Occipital lobe (tissue), 2 donors: ENCODE results near the gene ENGASE. TPM values are rescaled to one million over a fixed set of nuclear protein-coding genes. Genes with fewer than 3 reads are reported as not detected.

Source experiments
- DNase-seq: peaks from one replicate; lab custom pipeline; 2025; lab: John Stamatoyannopoulos, UW
- total RNA-seq: library from RNA; depleted of rRNA; stranded (reverse); fragments of >200 nt; gene quantifications from one replicate; pipeline ENCODE4 v1.2.3, GENCODE V29; 2014

ENGASE gene
- total RNA-seq, 1 donor from 2014 or later, result 5.8 TPM

DNA sequence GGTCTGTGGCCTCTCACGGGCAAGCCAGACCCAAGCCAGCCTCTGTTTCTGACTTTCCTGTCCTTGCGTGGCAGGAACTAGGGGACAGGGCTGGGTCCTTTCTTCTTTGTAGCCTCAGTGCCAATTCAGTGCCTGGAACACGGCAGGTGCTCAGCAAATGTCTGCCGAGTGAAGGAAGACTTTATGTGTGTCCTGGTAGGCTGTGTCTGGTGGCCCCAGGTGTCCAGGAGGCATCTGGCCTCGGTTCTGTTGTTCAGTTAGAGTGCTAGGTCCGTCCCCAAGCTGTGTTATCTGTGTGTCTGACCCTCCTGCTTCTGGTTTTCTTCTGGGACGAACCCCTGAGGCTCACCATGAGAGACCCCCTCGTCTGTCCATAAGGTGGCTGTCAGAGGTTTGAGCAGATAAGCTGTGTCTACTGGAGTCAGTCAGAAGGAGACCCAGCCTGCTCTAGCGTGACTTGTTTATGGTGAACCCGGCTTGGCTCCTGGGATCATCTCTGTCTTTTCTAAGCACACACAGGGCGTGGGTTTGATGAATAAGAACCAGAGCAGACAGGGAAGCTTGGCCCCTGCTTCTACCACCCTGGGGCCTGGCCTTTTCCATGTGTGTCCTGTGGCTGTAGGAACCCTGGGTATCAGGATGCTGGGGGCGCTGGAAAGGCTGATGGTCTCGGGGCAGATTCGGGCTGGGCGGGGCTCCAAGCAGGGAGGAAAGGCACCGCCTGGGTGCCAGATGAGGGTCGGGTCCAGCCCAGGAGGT is 39.3 kb downstream of the ENGASE start:
- no peak for DNase-seq

DNA sequence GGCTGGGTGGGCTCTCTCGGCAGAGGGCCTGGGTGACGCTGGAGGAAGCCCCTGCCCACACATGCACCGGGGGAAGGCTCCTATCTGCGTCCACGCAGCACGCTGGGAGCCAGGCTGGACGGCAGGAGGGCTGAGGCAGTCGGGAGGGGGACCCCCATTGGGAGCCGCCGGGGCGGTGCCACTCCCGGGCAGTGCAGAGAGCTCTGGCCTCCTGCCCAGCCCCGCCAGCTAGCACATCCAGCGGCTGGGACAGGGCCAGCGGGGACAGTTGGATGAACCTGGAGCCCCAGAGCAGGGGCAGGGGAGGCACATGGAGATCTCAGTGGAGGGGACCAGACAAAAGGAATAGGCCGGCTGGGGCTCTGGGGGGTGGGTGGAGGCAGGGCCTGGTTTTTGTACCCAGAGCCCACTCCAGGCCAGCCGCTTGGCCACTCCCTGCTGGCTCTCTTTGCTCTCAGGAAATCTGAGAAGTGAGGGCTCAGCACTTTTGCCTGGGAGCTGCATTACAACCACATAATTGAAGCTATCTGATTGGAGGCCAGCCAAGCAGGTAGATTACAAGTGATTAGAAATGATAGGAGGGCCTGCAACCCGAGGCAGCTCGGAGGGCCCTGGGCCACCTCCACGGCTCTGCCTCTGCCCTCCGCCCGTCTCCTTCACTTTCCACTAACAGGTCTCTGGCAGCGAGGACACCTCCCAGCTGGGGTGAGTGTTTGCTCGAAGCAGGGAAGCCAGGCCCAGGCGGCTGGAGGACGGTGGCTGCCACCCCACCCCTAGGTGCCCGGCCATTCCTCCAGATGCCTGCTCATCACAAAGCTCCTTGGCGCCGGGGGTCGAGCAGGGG is 40.1 kb downstream of the ENGASE start:
- DNase-seq, result no peak

DNA sequence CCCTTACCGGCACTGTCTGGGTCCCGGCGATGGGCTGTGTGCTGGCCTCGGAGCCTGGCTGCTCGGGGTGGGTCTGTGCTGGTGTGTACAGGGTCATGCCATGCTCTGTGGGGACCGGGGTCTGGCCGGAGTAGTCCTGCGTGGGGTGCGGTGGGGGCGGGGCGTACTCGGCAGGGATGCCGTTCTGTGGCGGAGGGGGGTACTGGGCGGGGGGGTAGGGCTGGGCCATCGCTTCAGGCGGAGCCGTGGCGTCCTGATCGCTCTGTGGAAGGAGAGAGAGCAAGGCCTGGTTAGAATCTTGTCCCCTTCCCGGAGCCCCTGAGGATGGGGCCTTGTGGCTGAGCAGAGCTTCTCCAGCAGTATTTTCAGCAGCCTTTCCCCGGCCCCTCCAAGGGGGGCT is 40.9 kb downstream of the ENGASE start:
- no peak for DNase-seq

DNA sequence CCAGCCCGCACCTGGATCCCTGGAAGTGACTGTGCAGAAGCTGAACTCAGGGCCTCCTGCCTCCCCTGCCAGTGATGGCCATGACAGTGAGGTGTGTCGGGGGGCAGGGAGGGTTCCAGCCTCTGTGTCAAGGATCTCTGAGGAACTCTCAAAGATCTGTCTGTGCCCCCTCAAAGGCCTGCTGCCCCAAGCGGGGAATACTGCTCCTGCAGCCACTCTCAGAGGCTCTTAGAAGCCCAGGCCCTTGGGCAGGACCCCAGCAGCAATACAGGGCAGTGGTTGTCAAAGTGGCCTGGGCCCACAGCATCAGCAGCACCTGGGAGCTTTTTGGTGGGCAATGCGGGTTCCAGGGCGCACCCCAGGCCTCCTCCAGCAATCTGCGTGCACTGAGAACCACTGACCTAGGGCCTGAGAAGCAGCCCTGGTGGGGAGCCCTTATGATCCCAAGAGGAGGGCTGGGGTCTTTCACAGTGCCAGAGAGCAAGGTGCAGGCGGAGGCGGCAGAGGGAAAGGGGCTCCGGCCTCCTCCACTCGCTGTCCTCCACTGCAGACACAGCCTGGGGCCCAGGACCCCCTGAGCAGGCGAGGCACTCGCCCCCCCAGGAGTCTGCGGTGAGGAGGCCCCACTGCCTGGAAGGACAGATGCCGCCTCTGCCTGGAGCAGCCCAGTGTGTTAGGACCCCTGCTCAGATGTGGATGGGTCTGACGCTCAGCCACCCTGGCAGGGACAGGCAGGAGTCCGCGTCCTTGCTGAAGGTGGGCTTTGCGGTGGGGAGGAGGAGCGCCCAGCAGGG is 42.1 kb downstream of the ENGASE start:
- DNase-seq, result no peak

DNA sequence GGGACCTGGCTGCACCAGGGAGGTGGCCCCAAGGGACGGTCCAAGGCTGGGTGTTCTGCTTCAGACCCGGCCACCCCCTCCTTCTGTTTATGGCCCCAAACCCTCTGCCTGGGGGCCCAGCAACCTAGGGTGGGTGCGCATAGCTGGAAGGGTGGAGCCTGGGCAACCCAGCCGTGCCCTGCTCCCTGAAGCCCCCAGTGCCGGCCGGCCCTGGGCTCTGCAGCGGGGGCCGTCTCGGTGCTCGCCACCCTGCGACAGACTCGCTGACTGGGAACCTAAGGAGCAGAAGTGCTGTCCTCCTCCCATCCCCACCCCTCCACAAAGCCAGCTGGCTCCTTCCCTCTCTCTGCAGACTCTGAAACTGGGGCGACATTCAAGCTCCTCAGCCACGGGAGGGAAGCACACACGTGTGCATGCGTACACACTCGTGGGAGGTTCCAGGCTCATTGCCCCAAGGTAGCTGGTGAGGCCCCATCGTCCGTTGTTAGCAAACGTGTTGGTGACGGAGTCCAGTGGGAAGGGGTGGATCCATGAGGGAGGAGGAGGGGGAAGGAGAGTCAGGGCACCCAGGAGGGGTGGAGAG is 43.4 kb downstream of the ENGASE start:
- peak; percentile 21 for DNase-seq

DNA sequence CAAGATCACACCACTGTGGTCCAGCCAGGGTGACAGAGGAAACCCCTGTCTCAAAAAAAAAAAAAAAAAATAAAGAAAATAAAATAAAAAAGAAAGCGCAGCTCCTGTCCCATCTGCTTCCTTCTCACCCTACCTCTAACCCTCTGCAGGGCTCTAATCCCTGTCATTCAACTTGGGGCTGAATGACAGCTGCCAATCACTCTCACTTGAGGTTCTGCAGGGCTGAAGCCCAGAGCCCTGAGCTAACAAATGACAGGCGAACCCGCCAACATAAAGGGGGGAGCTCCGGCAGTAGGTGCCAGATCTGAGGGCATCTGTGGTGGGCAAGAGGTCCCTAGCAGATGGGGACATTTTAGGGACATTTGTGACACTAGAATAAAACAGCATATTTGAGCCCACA is 44.3 kb downstream of the ENGASE start:
- DNase-seq, result no peak

DNA sequence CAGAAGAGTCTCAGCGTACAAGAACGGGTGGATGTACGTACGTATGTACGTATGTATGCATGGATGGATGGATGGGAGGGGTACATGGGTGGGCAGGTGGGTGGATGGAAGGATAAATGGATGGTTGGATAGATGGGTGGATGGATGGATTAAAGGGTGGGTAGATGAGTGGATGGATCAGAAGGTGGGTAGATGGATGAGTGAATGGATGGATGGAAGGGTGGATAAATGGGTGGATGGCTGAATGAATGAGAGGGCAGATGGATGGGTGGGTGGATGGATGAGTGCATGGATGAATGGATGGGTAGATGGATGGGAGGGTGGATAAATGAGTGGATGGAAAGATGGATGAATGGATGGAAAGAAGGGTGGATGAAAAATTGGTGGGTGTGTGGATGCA is 45.6 kb downstream of the ENGASE start:
- DNase-seq, result no peak

DNA sequence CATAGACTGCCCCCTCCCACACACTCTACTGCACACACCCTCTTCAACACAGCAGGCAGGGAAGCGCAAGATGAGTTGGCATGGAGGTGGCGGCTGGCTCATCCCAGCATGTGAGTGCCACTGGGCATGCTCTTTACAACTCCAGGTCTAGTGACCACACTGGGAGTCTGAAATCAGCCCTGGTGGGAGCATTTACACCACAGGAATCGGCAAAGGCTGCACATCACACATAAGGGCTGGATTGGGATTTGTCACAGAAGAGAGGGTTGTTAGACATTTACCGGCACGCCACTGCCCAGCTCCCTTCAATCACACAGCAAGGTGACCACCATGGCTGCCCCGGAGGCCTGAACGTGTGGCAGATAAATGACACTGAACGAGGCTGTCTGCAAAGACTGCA is 49.4 kb downstream of the ENGASE start:
- DNase-seq, result no peak

DNA sequence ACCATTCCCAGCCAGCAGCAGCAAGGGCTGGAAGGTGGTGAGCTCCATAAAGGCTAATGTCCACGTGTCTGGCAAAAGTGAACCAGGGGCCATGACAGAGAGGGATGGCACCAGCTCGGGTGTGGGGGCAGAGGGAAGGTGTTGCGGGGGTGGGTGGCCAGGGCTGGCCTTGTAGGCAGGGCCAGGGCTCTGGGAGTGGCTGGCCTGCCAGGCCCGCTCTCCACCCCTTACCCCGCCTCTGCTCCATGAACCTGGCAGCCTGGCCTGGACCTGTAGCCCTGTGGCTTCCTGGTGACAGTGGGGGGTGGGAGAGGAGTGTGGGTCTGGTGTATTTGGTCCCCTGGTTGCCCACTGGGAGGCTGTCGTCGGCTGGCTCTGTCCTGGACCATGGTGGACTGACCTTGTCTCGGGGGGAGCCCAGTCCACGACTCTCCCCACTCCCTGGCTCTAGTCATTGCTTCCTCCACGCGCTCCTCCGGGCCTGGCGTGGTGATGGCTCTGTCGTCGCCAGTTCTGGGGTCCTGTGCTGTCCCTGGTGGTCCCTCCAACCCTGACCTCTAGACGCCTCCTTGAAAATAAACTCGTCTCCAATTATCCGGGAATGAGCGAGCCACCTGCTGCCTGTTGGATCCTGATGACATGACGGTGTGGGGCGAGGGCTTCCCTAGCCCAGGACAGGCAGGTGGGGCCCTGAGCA is 50.0 kb downstream of the ENGASE start:
- no peak for DNase-seq

DNA sequence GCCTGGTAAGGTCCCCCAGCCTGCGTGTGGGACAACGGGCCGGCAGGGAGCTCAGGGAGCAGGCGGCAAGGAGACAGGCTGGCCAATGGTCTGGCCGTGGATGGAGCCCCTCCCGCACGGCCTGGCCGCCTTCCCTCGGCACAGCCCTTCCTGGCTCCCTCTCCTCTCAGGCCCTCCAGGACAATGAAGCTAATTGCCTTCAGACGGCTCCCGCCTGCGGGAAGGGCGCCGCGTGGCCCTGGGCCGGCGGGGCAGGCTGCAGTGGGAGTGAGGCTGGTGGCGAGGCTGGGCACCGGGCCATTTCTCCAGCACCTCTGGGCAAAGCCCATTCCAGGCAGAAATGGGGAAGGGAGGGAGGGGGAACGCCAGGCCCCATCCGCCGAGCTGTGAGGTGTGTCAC is 50.9 kb downstream of the ENGASE start:
- DNase-seq, result no peak

DNA sequence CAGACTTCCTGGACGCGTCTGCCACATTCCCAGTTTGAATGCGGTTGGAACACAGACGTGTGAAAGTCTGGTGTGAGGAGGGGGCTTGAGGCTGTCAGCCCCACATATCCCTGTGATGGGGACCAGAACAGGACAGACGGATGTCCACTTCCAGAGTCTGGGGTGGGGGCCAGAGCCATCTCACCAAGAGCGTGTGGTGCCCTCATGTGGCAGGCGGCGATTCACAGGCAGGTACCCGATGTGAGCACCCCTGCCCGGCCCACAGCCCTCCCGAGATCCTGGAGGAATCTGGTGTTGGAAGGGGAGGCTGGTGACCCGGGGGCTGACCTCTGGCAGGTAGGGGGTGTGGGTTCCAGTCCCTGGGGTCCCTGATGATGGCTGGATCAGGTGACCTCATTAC is 51.5 kb downstream of the ENGASE start:
- no peak for DNase-seq

DNA sequence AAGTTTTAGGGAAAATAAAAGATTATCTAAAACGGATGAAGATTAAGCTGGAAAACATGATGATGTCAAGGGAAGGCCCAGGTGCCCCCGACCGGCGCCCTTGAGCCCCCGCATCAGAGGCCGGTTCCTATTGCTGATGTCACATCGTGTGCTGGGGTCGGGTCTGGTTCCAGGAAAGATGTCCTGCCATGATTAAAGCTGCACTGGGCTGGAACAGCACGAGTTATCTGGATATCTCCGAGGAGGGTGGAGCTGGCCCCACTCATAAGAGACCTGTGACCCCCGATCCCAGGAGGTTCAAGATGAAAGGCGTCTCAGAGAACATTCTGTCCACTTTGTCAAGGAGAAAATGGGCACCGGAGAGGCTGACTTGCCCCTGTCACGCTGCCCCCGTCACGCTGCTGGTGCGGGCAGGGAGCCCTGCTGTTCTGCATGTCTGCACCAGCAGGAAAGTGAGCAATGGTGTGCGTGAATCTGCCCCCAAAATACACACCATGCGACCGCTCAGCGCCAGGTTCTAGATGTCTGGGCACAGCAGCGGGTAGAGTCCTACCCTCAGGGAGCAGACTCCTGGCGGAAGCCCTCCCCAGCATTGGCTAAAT is 53.0 kb downstream of the ENGASE start:
- DNase-seq, result no peak

DNA sequence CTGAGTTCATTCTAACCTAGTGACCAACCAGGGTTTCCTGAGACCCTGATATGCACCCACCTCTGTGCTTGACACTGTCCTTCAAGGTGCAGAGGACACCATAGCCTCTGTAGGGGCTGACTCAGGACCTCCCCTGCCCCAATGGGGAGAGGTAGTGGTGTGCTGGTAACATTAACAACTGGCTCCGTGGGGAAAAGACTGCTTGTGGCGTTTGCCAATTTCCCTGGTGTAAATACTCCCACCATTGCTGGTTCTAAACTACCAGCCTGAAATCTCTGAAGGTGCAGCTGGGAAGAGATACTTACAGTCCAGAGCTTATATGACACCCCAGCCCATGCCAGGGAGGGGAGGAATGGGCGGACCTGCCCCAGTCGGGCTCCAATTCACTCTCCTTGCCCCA is 54.9 kb downstream of the ENGASE start:
- no peak for DNase-seq

DNA sequence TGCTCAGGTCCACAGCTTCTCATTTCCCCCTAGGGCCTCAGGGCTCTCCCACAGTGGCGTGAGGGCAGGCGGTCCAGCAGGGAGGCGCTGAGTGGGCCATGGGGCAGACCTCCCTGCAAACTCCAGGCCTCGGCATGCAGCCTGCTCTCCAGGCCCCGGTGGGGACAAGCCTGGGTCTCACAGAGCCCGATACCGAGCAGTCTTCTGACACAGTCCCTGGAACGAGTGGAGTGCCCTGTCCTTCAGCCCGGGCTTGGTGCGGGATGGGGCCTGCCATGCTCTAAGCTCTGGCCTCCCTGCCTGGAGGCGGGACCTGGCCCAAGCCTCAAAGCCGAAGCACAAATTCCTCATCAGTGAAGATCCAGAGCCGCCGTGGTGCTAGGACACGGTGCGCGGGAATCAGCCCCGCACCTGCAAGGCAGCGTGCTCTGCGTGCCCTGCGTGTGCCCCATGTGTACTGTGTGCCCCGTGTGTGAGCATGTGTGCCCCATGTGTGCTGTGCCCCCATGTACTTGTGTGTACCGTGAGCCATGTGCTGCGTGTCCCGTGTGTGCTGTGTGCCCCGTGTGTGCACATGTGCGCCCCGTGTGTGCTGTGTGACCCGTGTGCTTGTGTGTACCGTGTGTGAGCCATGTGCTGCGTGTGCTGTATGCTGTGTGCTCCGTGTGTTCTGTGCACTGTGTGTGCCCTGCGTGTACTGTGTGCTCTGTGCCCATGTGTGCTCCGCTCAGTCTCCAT is 56.1 kb downstream of the ENGASE start:
- no peak for DNase-seq

DNA sequence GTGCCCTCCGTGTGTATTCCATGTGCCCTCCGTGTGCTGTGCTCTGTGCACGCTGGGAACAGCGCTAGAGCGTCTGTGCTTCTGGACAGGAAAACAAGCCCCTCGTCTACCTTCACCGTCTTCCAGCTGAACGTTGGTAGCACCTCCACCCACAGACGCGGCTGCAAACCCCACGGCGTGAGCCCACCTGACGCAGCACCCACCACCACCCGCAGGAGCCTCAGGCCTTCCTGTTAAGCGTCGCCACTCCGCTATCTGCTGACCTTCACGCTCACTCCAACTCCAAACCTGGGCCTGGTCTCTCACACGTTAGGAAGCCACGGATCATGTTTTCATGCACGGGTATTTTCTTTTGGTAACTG is 56.6 kb downstream of the ENGASE start:
- DNase-seq, result no peak

DNA sequence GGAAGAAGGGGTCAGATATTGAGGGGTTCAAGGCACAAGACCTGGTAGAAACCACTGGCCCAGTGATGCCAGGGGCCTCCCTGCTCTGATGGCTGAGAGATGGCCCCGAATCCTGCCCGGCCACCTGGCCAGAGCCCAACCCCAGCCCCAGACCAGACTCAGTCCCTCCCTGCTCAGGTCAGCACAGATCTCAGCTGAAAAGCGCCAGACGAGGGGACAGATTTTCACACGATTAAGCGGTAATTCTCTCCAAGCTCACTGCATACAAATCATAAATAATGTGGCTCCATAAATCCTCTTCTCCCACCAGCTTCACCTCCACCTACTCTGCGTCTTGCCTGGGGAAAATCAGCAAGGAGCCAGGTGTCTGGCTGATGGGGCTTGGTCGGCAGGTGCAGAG is 57.1 kb downstream of the ENGASE start:
- DNase-seq, result no peak

DNA sequence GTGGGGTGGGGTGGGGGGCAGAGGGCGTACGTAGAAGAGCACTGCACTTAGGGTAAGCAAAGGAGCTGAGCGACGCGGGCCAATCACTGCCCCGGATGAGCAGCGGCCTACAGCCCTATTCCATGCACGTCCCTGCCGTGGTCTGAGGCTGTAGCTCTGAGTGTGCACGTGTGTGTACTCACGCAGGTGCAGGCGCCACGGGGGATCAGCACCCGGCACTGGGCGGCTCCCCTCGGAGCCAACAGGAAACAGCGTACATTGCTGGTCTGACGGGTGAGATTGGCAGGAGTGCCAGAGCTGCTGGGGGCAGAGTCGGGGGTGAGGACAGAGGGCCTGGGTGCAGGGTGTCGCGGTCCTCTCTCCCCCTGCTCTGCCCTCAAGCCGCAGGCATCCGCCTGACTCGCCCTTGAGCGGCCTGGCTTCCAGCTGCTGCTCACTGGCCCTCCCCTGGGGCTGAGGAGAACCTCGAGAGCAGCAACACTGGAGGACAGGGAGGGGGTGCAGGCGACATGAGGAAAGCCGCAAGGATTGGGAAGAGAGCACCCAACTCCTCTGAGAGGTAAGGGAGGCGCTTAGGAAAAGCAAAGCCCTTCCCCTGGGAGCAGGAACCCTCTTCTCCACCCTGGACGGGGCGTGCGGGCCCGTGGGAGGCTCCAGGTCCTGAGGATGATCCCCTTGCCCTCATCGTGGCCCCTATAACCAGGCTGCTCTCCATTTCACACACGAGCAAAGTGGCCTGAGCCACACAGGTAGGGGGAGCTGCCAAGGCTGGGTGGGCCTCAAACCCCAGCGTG is 57.8 kb downstream of the ENGASE start:
- DNase-seq, result no peak

DNA sequence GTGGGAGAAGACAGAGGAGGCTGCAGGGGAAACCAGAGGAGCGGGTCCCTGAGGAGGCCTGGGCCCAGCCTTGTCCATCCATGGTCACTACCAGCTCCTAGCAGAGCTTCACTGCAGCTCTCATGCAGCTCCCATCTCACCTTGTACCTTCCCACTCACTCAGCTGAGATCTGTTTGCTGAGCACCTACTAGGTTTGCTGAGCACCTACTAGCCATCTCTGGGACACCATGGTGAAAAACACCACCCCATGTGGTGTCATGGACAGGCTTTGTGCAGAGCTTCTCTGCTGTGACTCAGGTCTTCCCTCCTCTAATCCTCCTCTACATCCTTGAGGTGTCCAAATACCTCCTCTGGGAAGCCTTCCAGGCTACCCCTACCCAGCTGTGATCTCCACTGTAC is 58.6 kb downstream of the ENGASE start:
- DNase-seq, result no peak

DNA sequence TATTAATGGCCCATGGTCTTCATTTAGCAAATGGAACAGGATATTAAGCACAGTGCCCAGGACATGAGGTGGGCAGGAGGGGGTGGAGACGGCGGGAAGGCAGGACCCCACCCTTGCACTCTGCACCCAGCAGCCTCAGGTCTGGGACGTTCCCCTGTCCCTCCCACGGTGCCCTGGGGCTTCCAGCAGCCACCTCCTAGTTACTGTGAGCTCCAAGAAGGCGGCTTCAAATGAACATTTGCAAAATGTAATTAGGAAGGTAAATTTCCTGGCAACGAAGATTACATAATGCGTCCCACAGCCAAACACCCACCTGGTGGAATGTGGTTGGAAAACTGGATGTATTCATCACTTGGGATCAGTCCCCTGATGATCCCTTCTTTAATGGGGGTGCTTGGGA is 59.4 kb downstream of the ENGASE start:
- no peak for DNase-seq
